Keratinocyte (primary cell): ENCODE results near the gene SH3RF2. TPM values are rescaled to one million over a fixed set of nuclear protein-coding genes. Genes with fewer than 3 reads are reported as not detected.
A peak's percentile ranks its signal among the peaks of the same experiment; 100 is the strongest.

ENCODE experiments used
- DNase-seq: peaks from one replicate; pipeline ENCODE4 v3.0.0-alpha.2; 2011; ENCODE audit warnings: low read depth, missing footprints, low spot score
- FAIRE-seq: peaks from 2 replicates; lab custom pipeline; 2011; peaks lifted over from hg19 to GRCh38; lab: Jason Lieb, UNC
- H2AFZ ChIP-seq: 2 replicates; pipeline ENCODE4 v1.6.0; 2012; ENCODE audit warnings: low read length, control low read depth, inconsistent platforms; ENCODE audit not compliant: control insufficient read depth
- H3K27ac ChIP-seq: 2 replicates; pipeline ENCODE4 v1.5.1; 2011; ENCODE audit warnings: low read length; ENCODE audit not compliant: control insufficient read depth, insufficient read depth
- H3K27me3 ChIP-seq: 3 replicates; pipeline ENCODE4 v1.6.0; 2011; ENCODE audit warnings: low read length; ENCODE audit not compliant: control insufficient read depth, insufficient read depth; ENCODE audit errors: extremely low read depth
- H3K36me3 ChIP-seq, 2 experiments: 2 replicates in 1 of 2; 3 replicates in 1 of 2; pipeline ENCODE4 v1.5.1; 2011; ENCODE audit warnings: low read length in 2 of 2, mild to moderate bottlenecking in 1 of 2; ENCODE audit not compliant: control insufficient read depth in 2 of 2, insufficient read depth in 2 of 2; ENCODE audit errors: extremely low read depth in 1 of 2
- H3K4me1 ChIP-seq: 3 replicates; pipeline ENCODE4 v1.5.1; 2011; ENCODE audit warnings: low read length; ENCODE audit not compliant: control insufficient read depth, insufficient read depth; ENCODE audit errors: extremely low read depth
- H3K4me2 ChIP-seq: 3 replicates; pipeline ENCODE4 v1.6.0; 2011; ENCODE audit warnings: low read depth, low read length; ENCODE audit not compliant: control insufficient read depth, insufficient read depth; ENCODE audit errors: extremely low read depth
- H3K4me3 ChIP-seq, 3 experiments: fragments of 200-600 bp in 1 of 3; sonication (generic) in 1 of 3; 2 replicates in 2 of 3; 3 replicates in 1 of 3; pipeline ENCODE4 v1.5.1; 2011 to 2016; ENCODE audit warnings: low read length in 3 of 3, mild to moderate bottlenecking in 3 of 3, control low read depth in 2 of 3, inconsistent platforms in 1 of 3, low read depth in 1 of 3, mixed read lengths in 1 of 3, mixed run types in 1 of 3, moderate library complexity in 1 of 3; ENCODE audit not compliant: control insufficient read depth in 2 of 3, insufficient read depth in 2 of 3; ENCODE audit errors: extremely low read depth in 1 of 3
- H3K79me2 ChIP-seq: 2 replicates; pipeline ENCODE4 v1.6.0; 2012; ENCODE audit warnings: low read length; ENCODE audit not compliant: control insufficient read depth, insufficient read depth
- H3K9ac ChIP-seq: 3 replicates; pipeline ENCODE4 v1.6.0; 2011; ENCODE audit warnings: low read length; ENCODE audit not compliant: control insufficient read depth, insufficient read depth; ENCODE audit errors: extremely low read depth
- H3K9me1 ChIP-seq: 3 replicates; pipeline ENCODE4 v1.6.0; 2011; ENCODE audit warnings: low read length; ENCODE audit not compliant: control insufficient read depth, insufficient read depth; ENCODE audit errors: extremely low read depth
- H3K9me3 ChIP-seq: 2 replicates; pipeline ENCODE4 v1.5.1; 2012; ENCODE audit warnings: low read depth, low read length; ENCODE audit not compliant: control insufficient read depth
- H4K20me1 ChIP-seq: 3 replicates; pipeline ENCODE4 v1.6.0; 2011; ENCODE audit warnings: low read length; ENCODE audit not compliant: control insufficient read depth, insufficient read depth; ENCODE audit errors: extremely low read depth
- CTCF ChIP-seq, 3 experiments: IDR thresholded peaks in 1 of 3; conservative IDR thresholded peaks in 1 of 3; optimal IDR thresholded peaks in 1 of 3; 2 replicates in 2 of 3; 3 replicates in 1 of 3; pipeline versions ENCODE3 to v1.5.1; 2011; ENCODE audit warnings: low read length in 3 of 3, mild to moderate bottlenecking in 3 of 3, moderate library complexity in 2 of 3, control low read depth in 1 of 3, inconsistent platforms in 1 of 3; ENCODE audit not compliant: insufficient read depth in 2 of 3; ENCODE audit errors: extremely low read depth in 1 of 3
- EZH2 ChIP-seq: IDR thresholded peaks from one replicate; pipeline ENCODE4 v1.6.1; 2012; ENCODE audit warnings: inconsistent platforms, mild to moderate bottlenecking, low read length, moderate library complexity
- dilution Hi-C: fragments of 300-500 bp; cut with MboI; formaldehyde crosslinking; loops from one replicate; pipeline ENCODE4 v1.7.0; 2020; ENCODE audit warnings: low sequenced_read_pairs; ENCODE audit not compliant: extremely low pct_ligation_motif_present
- polyA plus RNA-seq, 5 experiments: library from polyadenylated mRNA; depleted of rRNA in 3 of 5; stranded (reverse) in 3 of 5; stranded (forward) in 1 of 5; unstranded in 1 of 5; fragments of >200 nt; gene quantifications; 1 replicate in 1 of 5; 2 replicates in 3 of 5; 3 replicates in 1 of 5; pipeline versions ENCODE4 v1.2.1 to v1.2.3, GENCODE V29; 2011 to 2012; ENCODE audit warnings: missing spikeins in 2 of 5, low read depth in 1 of 5, low replicate concordance in 1 of 5

Gene SH3RF2
- polyA plus RNA-seq, 1 donor (not counting 4 experiments of a cell fraction or from before 2014, with no cell fraction given), result 43.7 TPM

- H3K36me3 ChIP-seq, result peaks cover 20 to 38% of the 10 kb centered on the region in 2 experiments
- FAIRE-seq (no peak), DNase-seq (no peak)
- no peak overlapping the region for H3K4me2 ChIP-seq
- H3K4me3 ChIP-seq, result no peak overlapping the region
- H3K79me2 ChIP-seq, result peaks cover 31% of the 10 kb centered on the region
- H3K27ac ChIP-seq, result no peak overlapping the region
- H3K9me3 ChIP-seq, result no peaks in the 10 kb centered on the region
- no peaks in the 10 kb centered on the region for H3K27me3 ChIP-seq
- dilution Hi-C loops, result no loop called here
- no peak overlapping the region for H3K9ac ChIP-seq
- no peaks in the 10 kb centered on the region for H4K20me1 ChIP-seq
- H2AFZ ChIP-seq, result no peak overlapping the region
- H3K4me1 ChIP-seq, result no peaks in the 10 kb centered on the region
- no peak for TF ChIP-seq EZH2
- TF ChIP-seq CTCF (optimal IDR thresholded peaks at IDR 0.05 in 1 of 3, IDR thresholded peaks at IDR 0.05 in 1 of 3, conservative IDR thresholded peaks at IDR 0.05 in 1 of 3; ENCODE audit: extremely low read depth in 1 of 3, insufficient read depth in 2 of 3, low read length in 3 of 3), result no peak
- peaks cover 5% of the 10 kb centered on the region for H3K9me1 ChIP-seq
Measured at GRCh38 chr5:146002491-146002890, 66.1 kb downstream of the SH3RF2 start.

- FAIRE-seq (peak; percentile 61), DNase-seq (no peak)
- H2AFZ ChIP-seq, result no peak overlapping the region
- peaks cover 29% of the 10 kb centered on the region for H3K79me2 ChIP-seq
- no peak overlapping the region for H3K27ac ChIP-seq
- no peaks in the 10 kb centered on the region for H3K9me3 ChIP-seq
- H4K20me1 ChIP-seq, result no peaks in the 10 kb centered on the region
- H3K9ac ChIP-seq, result no peak overlapping the region
- no peaks in the 10 kb centered on the region for H3K27me3 ChIP-seq
- peaks cover 5% of the 10 kb centered on the region for H3K9me1 ChIP-seq
- no peak overlapping the region for H3K4me3 ChIP-seq
- peaks cover 24 to 38% of the 10 kb centered on the region in 2 experiments for H3K36me3 ChIP-seq
- H3K4me2 ChIP-seq, result no peak overlapping the region
- TF ChIP-seq EZH2, result no peak
- no peak for TF ChIP-seq CTCF (optimal IDR thresholded peaks at IDR 0.05 in 1 of 3, IDR thresholded peaks at IDR 0.05 in 1 of 3, conservative IDR thresholded peaks at IDR 0.05 in 1 of 3; ENCODE audit: extremely low read depth in 1 of 3, insufficient read depth in 2 of 3, low read length in 3 of 3)
- H3K4me1 ChIP-seq, result no peaks in the 10 kb centered on the region
- dilution Hi-C loops, result no loop called here
Measured at GRCh38 chr5:146003852-146004251, 67.5 kb downstream of the SH3RF2 start.
